ENCODE data around the gene PNMT. TPM values are rescaled to one million over a fixed set of nuclear protein-coding genes. Genes with fewer than 3 reads are reported as not detected.

PNMT gene
- total RNA-seq, 1 donor from 2014 or later: 3.9 TPM

- DNase-seq (no peak), ATAC-seq (no peak)
- intact Hi-C loops (cut with DNase I): no loop called here
- H3K9me3 ChIP-seq: no peaks in the 10 kb centered on the region
- H3K27ac ChIP-seq: no peak overlapping the region
- peaks cover 29% of the 10 kb centered on the region for H3K4me1 ChIP-seq
- H3K4me3 ChIP-seq: no peak overlapping the region
- no peaks in the 10 kb centered on the region for H3K36me3 ChIP-seq
- peaks cover 25% of the 10 kb centered on the region for H3K27me3 ChIP-seq (ENCODE audit: low read depth)
- no peak for TF ChIP-seq CTCF (IDR thresholded peaks at IDR 0.05)
Measured at GRCh38 chr17:39622380-39623006, 45.8 kb upstream of the PNMT start.

GRCh38 chr17:39623356-39623950 lies 44.8 kb upstream of the PNMT start:
- Histone ChIP-seq H3K4me1 (peaks cover 28% of the 10 kb centered on the region), H3K4me3 (no peak overlapping the region), H3K27ac (no peak overlapping the region), H3K9me3 (no peaks in the 10 kb centered on the region), H3K36me3 (no peaks in the 10 kb centered on the region), H3K27me3 (ENCODE audit: low read depth) (peaks cover 30% of the 10 kb centered on the region)
- TF ChIP-seq CTCF (IDR thresholded peaks at IDR 0.05): peak; percentile 98
- intact Hi-C loops (cut with DNase I): no loop called here
- DNase-seq (peak; percentile 92), ATAC-seq (peak; percentile 78 to 85)

- no peak for TF ChIP-seq CTCF (IDR thresholded peaks at IDR 0.05)
- peaks cover 23% of the 10 kb centered on the region for H3K4me1 ChIP-seq
- no peaks in the 10 kb centered on the region for H3K36me3 ChIP-seq
- no peak overlapping the region for H3K4me3 ChIP-seq
- H3K27me3 ChIP-seq (ENCODE audit: low read depth): peaks cover 30% of the 10 kb centered on the region
- no peak overlapping the region for H3K27ac ChIP-seq
- ATAC-seq (no peak), DNase-seq (no peak)
- intact Hi-C loops (cut with DNase I): no loop called here
- H3K9me3 ChIP-seq: no peaks in the 10 kb centered on the region
Measured at GRCh38 chr17:39624313-39624712, 43.9 kb upstream of the PNMT start.

- DNase-seq (no peak), ATAC-seq (no peak)
- Histone ChIP-seq H3K27me3 (ENCODE audit: low read depth) (peaks cover 30% of the 10 kb centered on the region), H3K9me3 (no peaks in the 10 kb centered on the region), H3K36me3 (no peaks in the 10 kb centered on the region), H3K4me1 (peaks cover 23% of the 10 kb centered on the region), H3K4me3 (no peak overlapping the region), H3K27ac (no peak overlapping the region)
- intact Hi-C loops (cut with DNase I): no loop called here
- no peak for TF ChIP-seq CTCF (IDR thresholded peaks at IDR 0.05)
Measured at GRCh38 chr17:39625198-39625785, 43.0 kb upstream of the PNMT start.

- Histone ChIP-seq H3K27me3 (ENCODE audit: low read depth) (peaks cover 30% of the 10 kb centered on the region), H3K4me3 (peak within 1 kb of the TSS; percentile 49), H3K27ac (peak within 1 kb of the TSS; percentile 25), H3K9me3 (no peaks in the 10 kb centered on the region), H3K4me1 (peaks cover 23% of the 10 kb centered on the region), H3K36me3 (no peaks in the 10 kb centered on the region)
- intact Hi-C loops (cut with DNase I): no loop called here
- DNase-seq (no peak), ATAC-seq (no peak)
- TF ChIP-seq CTCF (IDR thresholded peaks at IDR 0.05): no peak
Measured at GRCh38 chr17:39626171-39627046, 41.8 kb upstream of the PNMT start, which contains the start of gene PPP1R1B. Gene PPP1R1B (plus strand): TSS chr17:39626952. CDS start chr17:39627393, 441 bp downstream.
